Testis (tissue), 3 donors: ENCODE results near the gene ZBED1. TPM values are rescaled to one million over a fixed set of nuclear protein-coding genes. Genes with fewer than 3 reads are reported as not detected.

Source experiments
- DNase-seq: peaks from one replicate; pipeline ENCODE4 v3.0.0-alpha.2; 2019
- H3K27ac ChIP-seq, 2 donors: fragments of 200-600 bp; sonication (generic); one replicate each; pipeline ENCODE4 v1.5.1; 2019
- H3K27me3 ChIP-seq: fragments of 200-600 bp; sonication (generic); one replicate; pipeline ENCODE4 v1.5.1; 2019
- H3K36me3 ChIP-seq: fragments of 200-600 bp; sonication (generic); one replicate; pipeline ENCODE4 v1.5.1; 2017; ENCODE audit warnings: low read depth; ENCODE audit errors: missing control alignments
- H3K4me1 ChIP-seq: fragments of 200-600 bp; sonication (generic); one replicate; pipeline ENCODE4 v1.5.1; 2019
- H3K4me3 ChIP-seq, 2 donors: fragments of 200-600 bp; sonication (generic); one replicate each; pipeline ENCODE4 v1.5.1; 2017 to 2019
- H3K9me3 ChIP-seq: fragments of 200-600 bp; sonication (generic); one replicate; pipeline ENCODE4 v1.5.1; 2017
- POLR2A ChIP-seq: fragments of 450-650 bp; IDR thresholded peaks from one replicate; pipeline ENCODE4 v1.6.1; 2017; ENCODE audit warnings: antibody characterized with exemption, mild to moderate bottlenecking, moderate library complexity
- WGBS, 2 donors: methylation state at CpG; one replicate each; pipeline ENCODE4 v1.1.5; 2018; 5-methylcytosine and 5-hydroxymethylcytosine counted together
- intact Hi-C: fragments of 100-400 bp; cut with DNase I; formaldehyde crosslinking; loops from one replicate; pipeline ENCODE4 v1.15.1; 2023; ENCODE audit warnings: low total_unique reads
- polyA plus RNA-seq: library from polyadenylated mRNA; stranded (reverse); fragments of 350-450 nt; fragmentation: Illumina TruSeq; extraction: RNeasy Lipid Tissue Mini Kit (QIAGEN cat#74804); gene quantifications from one replicate; pipeline ENCODE4 v1.2.3, GENCODE V29; 2014; ENCODE audit warnings: low read depth, low replicate concordance; ENCODE audit not compliant: insufficient read depth
- total RNA-seq, 2 donors: library from RNA; depleted of rRNA; stranded (reverse); fragments of >200 nt; gene quantifications; one replicate each; pipeline ENCODE4 v1.2.3, GENCODE V29; 2016
- TF ChIP-seq, protein P1 (sequence below), 3 experiments: fragments of 450-650 bp in 2 of 3; fragments of 200-600 bp in 1 of 3; sonication (generic) in 1 of 3; IDR thresholded peaks; one replicate each; pipeline ENCODE4 v1.5.1; 2016 to 2019; ENCODE audit warnings: antibody characterized with exemption in 3 of 3, mild to moderate bottlenecking in 2 of 3, moderate library complexity in 1 of 3

Gene ZBED1
- total and polyA plus RNA-seq, 3 donors from 2014 or later, result 24.2 to 77.0 (median 47.2) TPM

DNA sequence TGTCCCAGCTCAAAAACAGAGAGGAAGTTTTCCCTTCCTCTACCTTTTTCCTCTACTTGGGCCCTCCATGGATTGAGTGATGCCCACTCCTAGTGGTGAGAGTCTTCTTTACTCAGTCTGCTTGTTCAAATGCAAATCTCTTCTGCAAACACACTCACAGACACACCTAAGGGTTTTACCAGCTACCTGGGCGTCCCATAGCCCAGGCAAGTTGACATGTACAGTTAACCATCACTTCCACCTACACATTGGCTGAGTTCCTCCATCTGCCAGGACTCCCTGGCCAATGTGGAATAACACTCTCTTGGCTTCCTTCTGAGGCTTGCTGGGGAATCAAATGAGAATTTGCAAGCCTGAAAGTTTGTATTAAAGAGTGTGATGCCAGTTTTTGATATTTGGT, 45.7 kb upstream of the ZBED1 start:
- intact Hi-C loops, result no loop called here
- no peaks in the 10 kb centered on the region for H3K36me3 ChIP-seq

DNA sequence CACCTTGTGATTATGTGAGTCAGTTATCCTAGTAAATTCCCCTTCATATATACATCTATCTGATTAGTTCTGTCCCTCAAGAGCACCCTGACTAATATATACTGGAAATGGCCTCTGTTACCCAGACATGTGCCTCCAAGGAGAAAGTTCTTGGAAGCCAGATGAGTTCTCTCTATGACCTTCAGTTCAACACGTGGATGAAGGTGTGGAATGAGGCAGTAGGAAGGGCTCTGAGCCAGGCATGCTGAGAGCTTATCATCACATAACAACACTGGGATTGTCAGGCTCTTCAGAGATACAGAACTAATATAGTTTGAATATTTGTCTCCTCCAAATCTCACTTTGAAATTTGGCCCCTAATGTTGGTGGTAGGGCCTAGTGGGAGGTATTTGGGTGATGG, 44.4 kb upstream of the ZBED1 start:
- H3K4me3 ChIP-seq, result no peak overlapping the region
- no peaks in the 10 kb centered on the region for H3K36me3 ChIP-seq
- intact Hi-C loops, result no loop called here
- no peaks in the 10 kb centered on the region for H3K27me3 ChIP-seq
- no peak for TF ChIP-seq POLR2A
- TF ChIP-seq, protein P1, sequence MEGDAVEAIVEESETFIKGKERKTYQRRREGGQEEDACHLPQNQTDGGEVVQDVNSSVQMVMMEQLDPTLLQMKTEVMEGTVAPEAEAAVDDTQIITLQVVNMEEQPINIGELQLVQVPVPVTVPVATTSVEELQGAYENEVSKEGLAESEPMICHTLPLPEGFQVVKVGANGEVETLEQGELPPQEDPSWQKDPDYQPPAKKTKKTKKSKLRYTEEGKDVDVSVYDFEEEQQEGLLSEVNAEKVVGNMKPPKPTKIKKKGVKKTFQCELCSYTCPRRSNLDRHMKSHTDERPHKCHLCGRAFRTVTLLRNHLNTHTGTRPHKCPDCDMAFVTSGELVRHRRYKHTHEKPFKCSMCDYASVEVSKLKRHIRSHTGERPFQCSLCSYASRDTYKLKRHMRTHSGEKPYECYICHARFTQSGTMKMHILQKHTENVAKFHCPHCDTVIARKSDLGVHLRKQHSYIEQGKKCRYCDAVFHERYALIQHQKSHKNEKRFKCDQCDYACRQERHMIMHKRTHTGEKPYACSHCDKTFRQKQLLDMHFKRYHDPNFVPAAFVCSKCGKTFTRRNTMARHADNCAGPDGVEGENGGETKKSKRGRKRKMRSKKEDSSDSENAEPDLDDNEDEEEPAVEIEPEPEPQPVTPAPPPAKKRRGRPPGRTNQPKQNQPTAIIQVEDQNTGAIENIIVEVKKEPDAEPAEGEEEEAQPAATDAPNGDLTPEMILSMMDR (IDR thresholded peaks at IDR 0.05), result no peak
- no peaks in the 10 kb centered on the region for H3K4me1 ChIP-seq
- DNase-seq, result no peak
- H3K9me3 ChIP-seq, result no peaks in the 10 kb centered on the region
- 22 to 25% methylated on average over 1 of the region's 1 CpG for WGBS, 2 donors
- no peak overlapping the region for H3K27ac ChIP-seq

More for the DNA sequence above, 45.7 kb upstream of the ZBED1 start:
- Histone ChIP-seq H3K27me3 (no peaks in the 10 kb centered on the region), H3K9me3 (no peaks in the 10 kb centered on the region), H3K27ac (no peak overlapping the region), H3K4me3 (no peak overlapping the region), H3K4me1 (no peaks in the 10 kb centered on the region)
- TF ChIP-seq, protein P1 (IDR thresholded peaks at IDR 0.05), result no peak
- TF ChIP-seq POLR2A, result no peak
- WGBS, 2 donors, result 90 to 100% methylated on average over 1 of the region's 1 CpG
- no peak for DNase-seq

DNA sequence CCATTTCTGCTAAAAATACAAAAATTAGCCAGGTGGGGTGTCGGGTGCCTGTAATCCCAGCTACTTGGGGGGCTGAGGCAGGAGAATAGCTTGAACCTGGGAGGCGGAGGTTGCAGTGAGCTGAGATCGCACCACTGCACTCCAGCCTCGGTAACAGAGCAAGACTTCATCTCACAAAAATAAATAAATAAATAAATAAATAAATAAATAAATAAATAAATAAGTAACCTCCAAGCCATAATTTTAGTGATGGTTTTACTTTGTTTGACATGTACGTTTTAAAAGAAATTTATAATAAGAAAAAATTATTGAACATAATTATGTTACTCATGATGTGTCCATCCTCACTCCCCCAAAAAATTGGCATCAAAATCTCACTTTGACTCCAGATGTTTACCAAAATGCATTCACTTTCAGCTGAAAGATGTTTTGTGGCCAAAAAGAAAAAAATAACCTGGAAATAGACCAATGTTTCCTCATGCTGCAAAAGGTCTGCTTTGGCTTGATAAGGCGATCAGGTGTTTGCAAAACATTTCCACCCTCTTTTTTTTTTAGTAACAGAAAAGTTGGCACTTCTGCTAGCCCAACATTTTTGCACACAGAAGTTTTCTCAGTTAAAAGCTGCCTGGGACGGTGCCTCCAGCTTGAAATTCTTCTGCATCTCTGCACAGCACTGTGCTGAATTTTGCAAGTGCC, 42.2 kb upstream of the ZBED1 start:
- Histone ChIP-seq H3K27me3 (no peaks in the 10 kb centered on the region), H3K27ac (no peak overlapping the region), H3K36me3 (no peaks in the 10 kb centered on the region), H3K4me1 (no peaks in the 10 kb centered on the region), H3K4me3 (no peak overlapping the region), H3K9me3 (no peaks in the 10 kb centered on the region)
- WGBS, 2 donors, result 67 to 75% methylated on average over 7 of the region's 7 CpGs
- no peak for TF ChIP-seq POLR2A
- TF ChIP-seq, protein P1 (IDR thresholded peaks at IDR 0.05), result no peak
- intact Hi-C loops, result no loop called here
- no peak for DNase-seq

DNA sequence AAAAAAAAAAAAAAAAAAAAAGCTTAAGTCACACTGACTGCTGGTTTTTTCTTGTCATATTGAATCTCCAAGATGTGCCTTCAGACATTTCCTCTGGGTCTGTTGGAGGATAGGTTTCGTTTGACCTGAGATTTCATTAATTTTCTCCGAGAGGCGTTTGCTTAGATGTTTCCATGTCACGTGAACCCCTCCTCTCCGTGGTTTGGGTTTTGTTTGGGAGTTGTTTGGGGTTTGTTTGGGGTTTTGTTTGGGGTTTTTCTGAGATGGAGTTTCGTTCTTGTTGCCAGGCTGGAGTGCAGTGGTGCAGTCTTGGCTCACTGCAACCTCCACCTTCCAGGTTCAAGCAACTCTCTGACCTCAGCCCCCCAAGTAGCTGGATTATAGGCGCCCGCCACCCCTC, 40.8 kb upstream of the ZBED1 start:
- 89 to 94% methylated on average over 8 of the region's 8 CpGs for WGBS, 2 donors
- H3K4me1 ChIP-seq, result no peaks in the 10 kb centered on the region
- TF ChIP-seq POLR2A, result no peak
- TF ChIP-seq, protein P1 (IDR thresholded peaks at IDR 0.05), result no peak
- H3K27me3 ChIP-seq, result no peaks in the 10 kb centered on the region
- no peak overlapping the region for H3K27ac ChIP-seq
- H3K4me3 ChIP-seq, result no peak overlapping the region
- intact Hi-C loops, result no loop called here
- H3K9me3 ChIP-seq, result no peaks in the 10 kb centered on the region
- H3K36me3 ChIP-seq, result no peaks in the 10 kb centered on the region
- DNase-seq, result no peak

DNA sequence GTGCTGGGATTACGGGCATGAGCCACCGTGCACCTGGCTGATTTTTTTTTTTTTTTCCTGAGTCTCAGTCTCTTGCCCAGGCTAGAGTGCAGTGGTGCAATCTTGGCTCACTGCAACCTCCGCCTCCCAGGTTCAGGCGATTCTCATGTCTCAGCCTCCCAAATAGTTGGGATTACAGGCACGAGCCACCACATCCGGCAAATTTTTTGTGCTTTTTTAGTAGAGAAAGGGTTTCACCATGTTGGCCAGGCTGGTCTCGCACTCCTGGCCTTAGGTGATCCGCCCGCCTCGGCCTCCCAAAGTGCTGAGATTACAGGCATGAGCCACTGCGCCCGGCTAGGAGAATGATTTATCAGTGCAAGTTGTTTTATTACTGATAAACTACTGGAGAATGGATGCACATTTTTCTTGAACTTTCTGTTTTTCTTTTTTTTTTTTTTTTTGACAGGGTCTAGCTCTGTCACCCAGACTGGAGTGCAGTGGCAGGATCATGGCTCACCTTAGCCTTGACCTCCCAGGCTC, 39.7 kb upstream of the ZBED1 start:
- Histone ChIP-seq H3K27ac (no peak overlapping the region), H3K27me3 (no peaks in the 10 kb centered on the region), H3K4me1 (no peaks in the 10 kb centered on the region), H3K4me3 (no peak overlapping the region), H3K9me3 (no peaks in the 10 kb centered on the region), H3K36me3 (no peaks in the 10 kb centered on the region)
- DNase-seq, result no peak
- TF ChIP-seq, protein P1 (IDR thresholded peaks at IDR 0.05), result no peak
- no peak for TF ChIP-seq POLR2A
- 76 to 82% methylated on average over 12 of the region's 12 CpGs for WGBS, 2 donors
- intact Hi-C loops, result no loop called here
